ENCODE data around the gene SLC25A25. TPM values are rescaled to one million over a fixed set of nuclear protein-coding genes. Genes with fewer than 3 reads are reported as not detected.

The SLC25A25 gene
- total and polyA plus RNA-seq, 2 of the 8 experiments (the other 6 are each of a cell fraction or from before 2014, with no cell fraction given) = 6.5 to 18.5 TPM

DNA sequence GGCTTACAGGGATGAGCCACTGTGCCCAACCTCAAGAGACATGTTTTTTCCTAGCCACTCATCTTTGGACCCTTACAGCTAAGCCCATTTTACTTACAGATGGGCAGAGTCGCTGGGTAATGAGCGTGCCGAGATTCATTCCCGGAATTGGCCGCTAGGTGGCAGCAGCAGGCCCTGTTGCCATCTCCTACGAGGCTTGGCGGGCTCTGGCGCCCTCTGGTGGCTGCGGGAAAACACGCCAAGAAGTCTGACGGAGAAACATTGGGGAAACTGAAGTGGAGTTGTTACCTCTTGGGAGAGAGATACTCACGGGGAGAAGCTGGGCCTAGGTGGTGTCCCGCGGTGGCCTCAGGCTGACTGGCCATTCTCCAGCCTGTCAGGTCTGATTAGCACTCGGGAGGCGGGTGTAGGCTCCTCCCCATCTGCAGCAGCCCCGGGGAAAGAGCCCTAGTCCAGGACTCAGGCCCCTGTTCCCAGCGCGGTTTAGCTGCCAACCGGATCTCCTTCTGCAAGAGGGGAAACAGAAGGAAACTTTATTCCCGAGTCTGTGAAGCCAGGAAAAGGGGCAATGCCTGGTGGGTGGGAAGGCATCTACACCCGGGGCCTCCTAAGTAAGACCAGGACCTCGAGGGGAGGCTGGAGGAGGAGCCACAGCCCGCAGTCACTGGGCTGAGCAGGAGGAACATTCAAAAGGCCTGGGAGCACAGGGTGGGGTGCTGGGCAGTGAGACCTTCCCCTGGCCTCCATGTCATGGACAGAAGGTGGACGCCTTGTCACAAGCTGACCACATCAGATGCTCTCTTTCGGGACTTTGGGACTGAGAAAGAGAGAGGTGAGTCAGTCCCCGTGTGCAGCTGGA, 49.8 kb downstream of the SLC25A25 start:
- Histone ChIP-seq H3K27me3 (replicated peaks in 1 of 4; ENCODE audit: control insufficient read depth in 3 of 4, extremely low read depth in 1 of 4, insufficient read depth in 3 of 4, low read length in 3 of 4) (no peaks in the 10 kb centered on the region), H3K56ac (replicated peaks; ENCODE audit: insufficient read length, low read depth, low read length) (no peak overlapping the region), H3K4me3 (ENCODE audit: extremely low read depth in 1 of 4, insufficient read depth in 2 of 4, low read depth in 3 of 4, low read length in 4 of 4) (peak overlapping the region in 2 of 4 experiments; percentile 14 to 40; a peak in 5 of 8 replicates), H3K4me1 (replicated peaks in 1 of 4; ENCODE audit: control insufficient read depth in 3 of 4, insufficient read depth in 4 of 4, low read length in 3 of 4) (peaks cover 0 to 4% (median under 1%) of the 10 kb centered on the region in 4 experiments; a peak in 3 of 7 replicates), H3K23ac (ENCODE audit: insufficient read length) (no peak overlapping the region), H4K5ac (ENCODE audit: insufficient read length, low read depth, low read length) (no peak overlapping the region), H2AK5ac (ENCODE audit: low read depth, low read length) (0 out of 2 replicates have a peak overlapping the region, but pooled peaks have one; percentile 26), H2BK120ac (replicated peaks; ENCODE audit: low read depth, low read length) (no peak overlapping the region), H2BK15ac (ENCODE audit: low read length) (peak overlapping the region; percentile 46), H3K4me2 (ENCODE audit: insufficient read depth in 1 of 2, low read depth in 2 of 2, low read length in 2 of 2) (peak overlapping the region in 1 of 2 experiments; percentile 64; a peak in 2 of 4 replicates), H3K9ac (replicated peaks in 1 of 4; ENCODE audit: extremely low read depth in 1 of 4, low read depth in 3 of 4, low read length in 3 of 4) (0 out of 7 replicates have a peak overlapping the region, but pooled peaks of 2 of the 4 experiments have one; percentile 4 to 8), H2BK5ac (ENCODE audit: low read depth, low read length) (0 out of 2 replicates have a peak overlapping the region, but pooled peaks have one; percentile 24), H3K18ac (ENCODE audit: extremely low read depth, low read length) (no peak overlapping the region), H2AFZ (ENCODE audit: low read length) (no peak overlapping the region; the same call in 1 of the 2 replicates), H3K36me3 (ENCODE audit: control insufficient read depth in 2 of 4, insufficient read depth in 4 of 4, low read length in 3 of 4) (peaks cover 0 to 17% (median 3%) of the 10 kb centered on the region in 4 experiments; a peak in 5 of 8 replicates), H4K20me1 (replicated peaks in 1 of 2; ENCODE audit: control insufficient read depth in 1 of 2, insufficient read depth in 2 of 2, low read length in 2 of 2) (peaks cover 3 to 15% of the 10 kb centered on the region in 2 experiments), H3K4ac (replicated peaks; ENCODE audit: insufficient read length, low read depth, low read length) (peak overlapping the region; percentile 21), H3K23me2 (ENCODE audit: low read depth, low read length) (no peaks in the 10 kb centered on the region), H4K91ac (replicated peaks; ENCODE audit: insufficient read length, low read length) (no peak overlapping the region), H4K8ac (ENCODE audit: extremely low read depth, insufficient read depth, low read length) (no peak overlapping the region), H3K79me1 (ENCODE audit: low read depth, low read length) (no peaks in the 10 kb centered on the region), H2BK20ac (ENCODE audit: low read length) (no peak overlapping the region), H2BK12ac (ENCODE audit: low read depth, low read length) (no peak overlapping the region), H3K27ac (ENCODE audit: low read depth, low read length) (no peak overlapping the region), H3K9me3 (ENCODE audit: insufficient read depth in 2 of 2, low read depth in 1 of 2, low read length in 1 of 2) (no peaks in the 10 kb centered on the region), H3K14ac (ENCODE audit: insufficient read length) (no peak overlapping the region), H3K79me2 (ENCODE audit: control insufficient read depth in 1 of 2, insufficient read depth in 2 of 2, low read length in 2 of 2) (no peaks in the 10 kb centered on the region)
- WGBS, 2 experiments (ENCODE audit: extremely low coverage in 1 of 2, insufficient coverage in 1 of 2, insufficient read length in 1 of 2, insufficient replicate concordance in 2 of 2, low coverage in 1 of 2, low lambda C conversion rate in 2 of 2, missing lambda C conversion rate in 1 of 2) = 21% methylated on average over 27 of the region's 27 CpGs; no CpG with 5 or more reads in 1 of the 2 experiments
- peak; percentile 81 for FAIRE-seq
- DNase-seq (ENCODE audit: low read depth in 1 of 2, low spot score in 2 of 2) = peak; percentile 91 to 100
- ChIA-PET CTCF (ENCODE audit: partially characterized antibody) (interaction anchor here (0.6 to 9.1 kb wide), 63 partner anchors 8 to 1162 kb away, joined by 3 to 114 read pairs (median 5); partner anchors contain the start of genes NAIF1, PTGES2 and SLC25A25), POLR2A (ENCODE audit: partially characterized antibody) (interaction anchor here (0.6 to 5.9 kb wide), 7 partner anchors 12 to 179 kb away, joined by 3 to 119 read pairs (median 4); partner anchors contain the start of gene BBLN)
- TF ChIP-seq EP300 (IDR thresholded peaks at IDR 0.05; ENCODE audit: borderline replicate concordance in 1 of 2, low read depth in 2 of 2, low read length in 2 of 2) (no peak), ASH2L (IDR thresholded peaks at IDR 0.05; ENCODE audit: low read length) (no peak), CTBP2 (IDR thresholded peaks at IDR 0.05; ENCODE audit: borderline replicate concordance, insufficient read depth, insufficient read length, low read length) (no peak), KDM1A (IDR thresholded peaks at IDR 0.05; ENCODE audit: borderline replicate concordance, low read length) (peak; percentile 34; the same call in 1 of the 2 replicates), KDM4A (IDR thresholded peaks at IDR 0.05; ENCODE audit: low read depth, low read length, severe bottlenecking) (no peak), CBX5 (IDR thresholded peaks at IDR 0.05; ENCODE audit: low read depth, low read length) (no peak), POU5F1 (IDR thresholded peaks at IDR 0.05; ENCODE audit: low read depth, low read length) (no peak), HDAC6 (IDR thresholded peaks at IDR 0.05; ENCODE audit: low read depth, low read length) (no peak), GTF2F1 (IDR thresholded peaks at IDR 0.05; ENCODE audit: borderline replicate concordance, low read depth, low read length) (no peak), RFX5 (IDR thresholded peaks at IDR 0.05; ENCODE audit: borderline replicate concordance, low read depth, low read length) (no peak)
